TTC549 (cell line): ENCODE results near the gene APOLD1.
"Not testable (repeated sequence)": the region's sequence is repeated elsewhere in the genome, so short reads cannot be mapped to it uniquely, and the experiment has no call there.

ENCODE experiments used
- FAIRE-seq: peaks from 2 replicates; lab custom pipeline; 2012; peaks lifted over from hg19 to GRCh38; lab: Jason Lieb, UNC

The APOLD1 gene

DNA sequence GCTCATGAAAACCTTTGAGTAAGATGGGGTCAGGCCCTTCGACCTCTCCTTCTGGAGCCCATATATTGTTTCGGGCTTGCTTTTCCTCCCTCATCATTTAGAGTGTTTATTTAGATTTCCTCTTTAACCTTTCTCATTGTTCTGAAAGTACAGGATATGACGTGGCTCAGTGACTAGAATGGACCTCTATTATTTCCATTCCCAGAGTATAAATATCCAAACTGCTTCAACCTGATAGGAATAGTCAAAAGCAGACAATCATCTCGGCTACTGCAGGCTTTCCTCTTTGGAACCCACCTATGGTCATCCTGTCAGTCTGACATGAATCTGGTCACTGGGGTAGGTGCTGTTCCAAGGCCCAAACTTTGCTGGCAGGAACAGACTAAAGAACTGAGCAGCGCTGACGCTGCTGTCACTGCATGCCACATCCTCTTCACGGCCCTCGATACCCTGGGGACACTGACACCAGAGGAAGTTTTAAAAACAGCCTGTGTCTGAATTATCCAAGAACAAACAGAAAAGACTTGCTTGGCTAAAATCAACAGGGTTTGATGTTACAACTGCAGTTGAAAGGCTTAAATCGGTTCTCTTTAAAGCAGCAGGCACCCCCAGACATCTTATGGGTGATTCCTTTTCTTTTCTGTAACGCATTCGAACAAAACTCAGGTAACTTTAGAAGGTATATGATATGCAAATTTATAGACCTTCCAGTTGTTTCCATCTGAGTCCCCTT is 22.7 kb downstream of the APOLD1 start:
- no peak for FAIRE-seq

DNA sequence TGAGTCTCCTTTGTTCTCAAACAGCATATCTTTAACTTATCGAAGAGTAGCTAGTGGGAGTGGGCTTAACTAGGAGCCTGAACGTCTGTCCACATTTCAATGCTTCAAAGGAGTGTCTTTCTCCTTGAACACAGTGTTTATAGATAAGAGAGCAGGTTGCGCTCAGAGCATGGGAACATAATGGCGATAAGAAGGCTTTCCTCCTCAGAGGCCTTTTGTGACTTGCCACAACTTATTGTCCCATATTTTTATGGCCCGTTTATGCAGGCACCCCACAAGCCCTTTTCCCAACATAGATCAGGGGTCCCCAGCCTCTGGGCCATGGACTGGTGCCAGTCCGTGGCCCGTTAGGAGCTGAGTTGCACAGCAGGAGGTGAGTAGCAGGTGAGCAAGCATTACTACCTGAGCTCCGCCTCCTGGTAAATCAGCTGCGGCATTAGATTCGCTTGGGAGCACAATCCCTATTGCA is 25.1 kb downstream of the APOLD1 start:
- FAIRE-seq: no peak

DNA sequence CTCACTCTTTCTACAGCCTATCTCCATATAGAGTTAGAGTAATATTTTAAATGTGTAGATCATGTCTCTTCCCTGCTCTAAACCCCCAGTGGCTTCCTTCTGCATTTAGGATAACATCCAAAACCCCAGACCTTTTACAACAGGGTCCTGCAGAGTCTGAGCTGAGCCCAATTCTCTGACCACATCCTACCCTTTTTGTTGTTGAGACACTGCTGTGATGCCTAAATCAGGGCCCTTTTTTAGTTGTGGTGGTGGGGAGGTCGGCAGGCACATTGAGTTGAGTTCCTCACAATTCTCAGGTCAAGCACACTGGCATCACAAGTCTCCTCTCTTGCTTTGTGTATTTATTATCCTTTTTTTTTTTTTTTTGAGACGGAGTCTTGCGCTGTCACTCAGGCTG is 25.9 kb downstream of the APOLD1 start:
- no peak for FAIRE-seq

DNA sequence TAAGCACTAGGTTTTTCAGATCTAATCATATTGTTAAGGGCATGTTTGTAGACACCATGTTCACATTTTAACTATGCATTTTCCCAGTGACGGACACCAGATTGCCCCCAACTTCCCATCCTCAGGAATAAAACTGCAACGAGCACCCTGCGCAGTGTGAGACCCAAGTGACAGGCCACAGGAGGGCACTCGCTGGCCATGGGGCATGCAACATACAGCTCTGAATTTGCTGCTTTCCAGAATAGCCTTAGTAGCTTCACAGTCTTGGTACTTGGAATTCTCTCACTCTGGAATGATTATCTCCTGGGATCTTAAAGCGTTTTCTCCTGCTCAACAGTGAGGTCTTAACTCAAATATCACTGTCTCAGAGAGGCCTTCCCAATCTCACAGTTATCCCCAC is 26.7 kb downstream of the APOLD1 start:
- no peak for FAIRE-seq

DNA sequence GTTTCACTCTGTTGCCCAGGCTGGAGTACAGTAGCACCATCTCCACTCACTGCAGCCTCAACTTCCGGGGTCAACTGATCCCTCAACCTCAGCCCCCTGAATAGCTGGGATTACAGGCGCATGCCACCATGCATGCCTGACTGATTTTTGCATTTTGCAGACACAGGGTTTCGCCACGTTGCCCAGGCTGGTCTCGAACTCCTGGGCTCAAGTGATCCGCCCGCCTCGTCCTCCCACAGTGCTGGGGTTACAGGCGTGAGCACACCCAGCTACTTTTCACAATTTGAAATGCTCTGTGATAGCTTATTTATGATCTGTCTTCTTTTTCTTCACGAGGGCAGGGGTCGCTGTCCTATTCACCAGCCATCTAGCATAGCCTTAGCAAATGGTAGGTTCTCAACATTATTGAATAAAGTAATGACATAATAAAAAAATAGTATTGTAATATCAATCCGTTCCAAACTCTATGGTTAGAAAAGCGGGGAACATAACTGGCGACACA is 27.2 kb downstream of the APOLD1 start:
- no peak for FAIRE-seq

DNA sequence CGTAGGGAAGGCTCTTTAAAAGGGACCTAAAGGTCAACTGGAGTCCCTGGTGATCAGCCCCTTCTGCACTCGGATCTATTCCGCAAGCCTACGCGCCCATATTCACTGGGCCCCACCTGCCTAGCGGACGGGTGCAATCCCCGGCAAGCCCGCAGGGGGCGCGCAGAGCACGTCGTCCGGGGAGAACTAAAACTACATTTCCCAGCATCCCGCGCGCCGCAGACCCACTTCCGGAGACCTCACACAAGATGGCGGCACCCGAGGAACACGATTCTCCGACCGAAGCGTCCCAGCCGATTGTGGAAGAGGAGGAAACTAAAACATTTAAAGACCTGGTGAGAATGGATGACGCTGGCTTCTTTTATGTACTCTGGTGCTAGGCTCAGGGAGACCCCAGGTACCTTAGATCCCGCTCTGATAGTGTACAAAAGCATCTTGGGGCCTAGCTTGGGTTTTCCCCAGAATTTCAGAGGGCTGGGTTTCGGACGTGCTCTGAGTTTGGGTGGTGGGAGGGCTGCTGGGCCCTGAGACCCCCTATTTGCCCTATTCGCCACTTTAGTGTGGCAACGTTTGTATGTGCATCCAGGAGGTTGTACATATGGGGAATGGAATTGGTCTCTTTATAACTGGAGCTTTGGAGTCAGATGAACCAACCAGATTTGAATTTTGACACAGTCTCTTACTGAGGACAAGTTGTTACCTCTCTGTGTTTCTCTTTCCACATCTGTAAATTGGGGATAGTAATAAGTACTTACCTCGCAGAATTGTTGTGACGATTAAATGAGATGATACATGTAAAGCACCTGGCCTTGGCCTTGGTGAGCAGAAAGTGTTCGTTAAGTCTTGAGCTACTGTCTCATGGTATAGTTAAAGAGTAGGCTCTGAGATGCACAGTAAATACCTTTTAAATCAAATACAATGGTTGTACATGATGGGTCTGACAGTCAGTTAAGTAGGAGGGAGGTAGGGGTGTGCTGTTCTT is 28.0 kb downstream of the APOLD1 start, which contains the start of gene DDX47:
Gene DDX47 (plus strand): TSS at position 227 of the 982 bp plus-strand sequence. CDS start 22 bp downstream, at position 249.
- FAIRE-seq: peak; percentile 31

DNA sequence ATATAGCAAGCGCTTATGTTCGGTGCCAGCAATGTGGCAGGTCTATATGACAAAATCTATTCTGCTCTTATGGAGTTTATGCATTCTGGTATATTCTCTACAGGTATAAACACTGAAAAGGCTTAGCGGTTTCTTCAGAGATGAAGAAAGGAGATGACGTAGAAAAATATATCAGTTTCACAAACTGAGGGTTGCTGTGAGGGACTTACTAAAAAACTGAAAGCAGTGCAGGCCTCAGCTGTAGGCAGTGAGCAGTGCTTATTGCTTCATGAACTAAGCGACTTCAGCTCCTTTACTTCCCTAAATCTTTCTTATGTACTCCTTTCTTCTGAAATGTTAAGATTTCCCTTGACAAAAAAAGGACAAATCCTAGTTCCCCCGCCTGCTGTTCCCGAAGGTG is 32.2 kb downstream of the APOLD1 start:
- FAIRE-seq: no peak

DNA sequence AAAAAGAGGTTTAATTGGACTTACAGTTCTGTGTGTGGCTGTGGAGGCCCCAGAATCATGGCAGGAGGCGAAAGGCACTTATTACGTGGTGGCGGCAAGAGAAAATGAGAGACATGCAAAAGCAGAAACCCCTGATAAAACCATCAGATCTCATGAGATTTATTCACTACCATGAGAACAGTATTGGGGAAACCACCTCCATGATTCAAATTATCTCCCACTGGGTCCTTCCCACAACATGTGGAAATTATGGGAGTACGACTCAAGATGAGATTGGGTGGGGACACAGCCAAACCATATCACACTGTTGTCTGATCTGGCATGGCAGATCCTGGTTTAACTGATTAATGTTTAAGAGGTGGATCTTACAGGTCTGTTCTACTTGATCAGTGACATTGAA is 33.2 kb downstream of the APOLD1 start:
- no peak for FAIRE-seq

DNA sequence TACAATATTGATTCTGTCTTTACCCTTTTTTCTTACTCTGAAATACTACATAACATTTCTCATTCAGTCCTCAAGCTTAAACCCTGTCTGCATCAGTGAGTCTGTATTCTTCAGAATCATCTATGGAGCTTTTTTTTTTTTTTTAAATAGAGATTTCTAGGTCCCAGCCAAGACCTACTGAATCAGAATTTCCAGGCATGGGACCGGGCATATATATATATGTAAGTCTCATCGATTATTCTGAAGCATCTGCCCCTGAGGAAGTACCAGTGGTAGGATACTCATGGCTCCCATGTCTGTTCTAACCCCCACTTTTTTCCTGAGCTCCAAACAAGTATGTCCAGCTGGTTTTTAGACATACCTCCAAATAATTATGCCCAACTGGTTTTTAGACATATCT is 33.8 kb downstream of the APOLD1 start:
- FAIRE-seq: no peak

DNA sequence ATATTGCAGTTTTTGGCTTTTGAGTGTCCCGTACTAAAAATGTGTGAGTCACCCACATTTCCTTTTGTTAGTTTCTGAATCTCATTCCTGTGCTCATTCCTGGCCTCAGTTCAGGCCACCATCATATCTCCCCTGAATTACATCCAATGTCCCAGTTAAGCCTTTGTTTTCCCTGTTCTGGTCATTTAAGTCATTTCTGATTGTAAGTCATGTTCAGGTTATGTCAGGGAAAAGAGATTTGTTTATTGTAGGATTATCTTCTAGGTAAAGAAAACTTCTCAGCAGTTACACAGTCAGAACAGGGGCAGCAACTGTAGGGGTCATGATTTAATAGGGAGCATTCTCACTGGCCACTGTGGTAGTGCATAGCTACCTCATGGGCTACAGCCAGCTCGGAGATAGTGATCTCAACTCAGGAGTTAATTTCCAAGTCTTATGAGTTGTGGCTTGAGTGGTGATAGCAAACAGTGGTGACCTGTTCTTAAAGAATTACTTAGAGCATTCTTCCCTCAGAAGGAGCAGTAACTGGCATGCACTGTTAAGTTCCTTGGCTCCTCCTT is 34.4 kb downstream of the APOLD1 start:
- FAIRE-seq: no peak

DNA sequence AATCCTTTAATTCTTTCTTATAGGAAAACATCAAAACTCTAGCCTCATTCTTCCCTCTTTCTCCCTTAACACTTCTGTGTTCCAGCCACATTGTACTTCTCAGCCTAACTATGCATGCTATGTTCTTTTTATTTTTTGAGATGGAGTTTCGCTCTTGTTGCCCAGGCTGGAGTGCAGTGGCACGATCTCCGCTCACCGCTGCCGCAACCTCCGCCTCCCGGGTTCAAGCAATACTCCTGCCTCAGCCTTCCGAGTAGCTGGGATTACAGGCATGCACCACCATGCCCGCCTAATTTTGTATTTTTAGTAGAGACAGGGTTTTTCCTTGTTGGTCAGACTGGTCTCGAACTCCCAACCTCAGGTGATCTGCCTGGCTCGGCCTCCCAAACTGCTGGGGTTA is 34.9 kb downstream of the APOLD1 start:
- not testable (repeated sequence) for FAIRE-seq

DNA sequence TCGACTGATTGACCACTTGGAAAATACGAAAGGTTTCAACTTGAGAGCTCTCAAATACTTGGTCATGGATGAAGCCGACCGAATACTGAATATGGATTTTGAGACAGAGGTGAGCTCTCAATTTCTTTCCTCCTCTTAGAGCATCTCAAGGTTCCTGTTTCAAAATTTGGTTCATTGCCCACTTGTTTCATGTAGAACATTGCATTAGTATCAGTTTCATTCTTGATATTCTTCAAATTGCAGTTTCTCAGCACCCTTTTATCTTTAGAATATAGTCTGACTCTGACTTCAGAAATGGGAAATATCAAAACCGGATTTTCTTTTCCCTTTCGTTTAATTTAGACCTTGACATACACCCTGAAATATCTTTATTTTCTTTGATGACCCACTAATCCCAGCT is 36.5 kb downstream of the APOLD1 start:
- no peak for FAIRE-seq

DNA sequence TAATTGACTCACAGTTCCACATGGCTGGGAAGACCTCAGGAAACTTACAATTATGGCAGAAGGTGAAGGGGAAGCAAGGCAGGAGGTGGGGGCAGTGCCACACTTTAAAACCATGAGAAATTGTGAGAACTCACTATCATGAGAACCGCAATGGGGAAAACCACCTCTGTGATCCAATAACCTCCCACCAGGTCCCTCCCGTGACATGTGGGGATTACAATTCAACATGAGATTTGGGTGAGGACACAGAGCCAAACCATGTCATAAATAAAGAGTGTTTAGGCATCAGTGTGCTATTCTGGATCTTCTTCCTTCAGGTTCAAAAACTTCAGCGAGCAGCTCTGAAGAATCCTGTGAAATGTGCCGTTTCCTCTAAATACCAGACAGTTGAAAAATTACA is 37.4 kb downstream of the APOLD1 start:
- no peak for FAIRE-seq

DNA sequence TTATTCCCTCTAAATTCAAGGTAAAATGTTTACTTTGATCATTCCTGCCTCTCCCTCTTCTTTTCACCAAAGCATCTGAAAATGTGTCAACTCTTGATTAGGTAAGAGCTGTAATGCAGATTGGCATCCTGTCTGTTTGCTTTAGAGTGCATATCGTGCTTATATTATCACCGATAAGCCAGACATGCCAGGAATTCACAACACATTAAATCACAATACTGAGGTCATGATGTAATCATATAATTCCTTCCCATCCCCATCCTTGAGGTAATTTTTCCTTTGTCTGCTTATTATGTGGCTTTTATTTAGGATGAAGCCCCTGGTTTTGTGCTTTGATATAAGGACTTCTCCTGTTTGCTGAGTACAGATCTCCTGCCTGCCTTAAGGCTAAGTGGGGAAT is 37.8 kb downstream of the APOLD1 start:
- FAIRE-seq: no peak

DNA sequence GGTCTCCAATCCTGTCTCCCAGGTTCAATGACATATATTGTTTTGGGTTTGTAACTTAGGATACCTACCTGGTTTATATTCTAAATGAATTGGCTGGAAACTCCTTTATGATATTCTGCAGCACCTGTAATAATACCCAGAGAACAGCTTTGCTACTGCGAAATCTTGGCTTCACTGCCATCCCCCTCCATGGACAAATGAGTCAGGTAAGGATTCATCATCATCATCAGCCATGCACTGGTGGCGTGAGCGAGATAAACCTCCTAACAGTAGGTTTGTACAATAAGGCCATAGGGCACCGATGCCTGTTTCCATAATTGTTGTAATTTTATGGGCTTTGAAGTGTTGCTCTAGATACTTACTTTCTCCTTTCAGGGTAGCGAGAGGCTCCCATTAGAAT is 38.4 kb downstream of the APOLD1 start:
- no peak for FAIRE-seq

DNA sequence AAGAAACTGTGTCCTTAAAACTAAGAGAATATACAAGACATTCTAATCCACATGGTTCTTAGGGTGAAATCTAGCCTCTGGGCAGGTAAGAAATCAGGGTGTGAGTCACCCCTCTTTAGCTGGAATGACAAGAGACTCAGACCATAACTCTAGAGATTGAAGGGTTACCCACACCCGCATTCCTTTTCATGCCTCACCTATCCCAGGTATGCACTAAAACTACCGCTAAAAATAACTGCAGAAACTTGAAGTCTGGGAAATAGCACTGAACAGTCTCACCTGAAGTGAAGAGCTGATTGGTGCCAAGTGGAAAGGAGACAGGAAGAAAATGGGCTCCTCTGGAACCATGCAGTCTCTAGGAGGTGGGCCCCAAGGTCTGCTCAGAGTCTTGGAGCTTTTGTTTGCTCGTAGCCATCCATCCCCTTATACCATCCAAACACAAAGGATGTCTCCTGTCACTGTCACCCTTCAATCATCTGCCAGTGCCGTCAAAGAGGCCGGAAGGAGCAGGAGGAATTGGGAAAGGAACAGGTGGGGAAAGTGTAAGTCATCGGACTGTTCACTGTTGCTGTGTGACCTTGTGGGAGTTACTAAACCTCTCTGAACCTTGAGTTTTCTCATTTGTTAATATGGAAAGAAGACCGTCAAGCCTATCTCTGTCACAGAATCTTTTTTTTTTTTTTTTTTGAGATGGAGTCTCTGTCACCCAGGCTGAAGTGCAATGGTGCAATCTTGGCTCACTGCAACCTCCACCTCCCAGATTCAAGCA is 50.1 kb downstream of the APOLD1 start:
- no peak for FAIRE-seq

DNA sequence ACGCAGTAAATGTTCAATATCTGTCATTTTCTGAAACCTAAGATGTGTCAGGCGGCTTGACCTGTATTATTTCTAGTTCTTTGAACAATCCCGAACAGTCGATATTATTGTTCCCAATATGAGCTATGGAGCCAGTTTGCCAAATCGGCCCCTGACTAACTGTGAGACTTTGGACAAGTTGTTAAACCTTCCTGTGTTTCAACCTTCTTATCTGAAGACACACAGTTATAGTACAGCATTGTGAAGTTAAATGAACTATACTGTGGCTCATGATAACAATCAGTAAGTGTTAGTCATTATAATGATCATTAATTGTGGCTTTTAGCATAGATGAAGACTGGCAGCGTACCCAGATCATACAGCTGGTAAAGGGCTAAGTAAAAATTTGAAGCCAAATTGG is 51.1 kb downstream of the APOLD1 start:
- FAIRE-seq: no peak

DNA sequence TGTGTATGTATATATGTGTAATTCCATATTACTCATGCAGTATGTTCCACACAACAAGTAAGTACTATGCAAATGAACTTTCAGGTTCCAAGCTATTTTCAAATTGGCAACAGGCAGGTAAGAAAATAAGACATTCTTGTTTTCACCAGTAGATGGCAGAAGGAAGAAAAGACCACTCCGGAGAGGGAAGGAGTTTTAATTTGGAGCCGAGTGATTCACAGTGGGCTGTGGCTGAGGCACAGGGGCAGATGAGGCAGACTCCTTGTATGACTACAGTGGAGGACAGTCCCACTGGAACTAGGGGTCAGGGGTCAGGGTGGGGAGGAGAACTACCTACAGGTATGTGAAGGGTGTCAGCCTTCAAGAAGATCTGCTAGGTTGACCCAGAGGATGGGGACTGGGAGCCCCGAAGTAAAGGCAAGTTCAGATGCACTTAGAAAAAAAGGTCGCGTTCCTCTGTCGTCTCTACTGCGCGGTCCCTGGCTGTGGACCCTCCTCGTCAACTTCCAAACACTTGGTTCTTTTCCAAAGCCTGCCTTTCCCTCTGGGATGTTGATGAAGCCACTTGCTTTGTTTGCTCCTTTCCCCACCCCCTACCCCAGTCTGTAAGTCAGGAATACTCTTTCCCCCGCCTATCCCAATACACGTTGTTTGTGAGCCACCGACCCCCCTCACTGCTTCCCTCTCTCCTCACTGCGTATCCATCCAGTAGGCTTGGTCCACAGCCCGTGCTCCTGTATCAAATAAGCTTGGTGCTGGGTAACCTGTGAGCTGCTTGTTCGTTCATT is 51.8 kb downstream of the APOLD1 start:
- peak; percentile 32 for FAIRE-seq

DNA sequence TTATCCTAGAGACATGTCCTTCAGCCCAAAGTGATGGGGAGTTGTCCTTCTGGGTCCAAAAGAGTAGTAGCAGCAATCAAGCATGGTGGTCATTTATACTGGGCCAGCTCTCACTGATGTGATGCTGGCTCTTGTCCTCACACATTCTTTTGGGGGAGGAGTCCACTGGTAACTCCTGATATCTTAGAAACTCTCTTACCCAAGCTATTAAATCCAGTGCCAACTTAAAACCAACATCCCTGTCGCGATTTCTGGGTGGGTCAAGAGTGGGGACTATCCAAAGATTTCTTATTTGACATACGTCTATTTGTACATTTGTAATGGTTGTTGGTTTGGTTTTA is 52.3 kb downstream of the APOLD1 start:
- FAIRE-seq: no peak

DNA sequence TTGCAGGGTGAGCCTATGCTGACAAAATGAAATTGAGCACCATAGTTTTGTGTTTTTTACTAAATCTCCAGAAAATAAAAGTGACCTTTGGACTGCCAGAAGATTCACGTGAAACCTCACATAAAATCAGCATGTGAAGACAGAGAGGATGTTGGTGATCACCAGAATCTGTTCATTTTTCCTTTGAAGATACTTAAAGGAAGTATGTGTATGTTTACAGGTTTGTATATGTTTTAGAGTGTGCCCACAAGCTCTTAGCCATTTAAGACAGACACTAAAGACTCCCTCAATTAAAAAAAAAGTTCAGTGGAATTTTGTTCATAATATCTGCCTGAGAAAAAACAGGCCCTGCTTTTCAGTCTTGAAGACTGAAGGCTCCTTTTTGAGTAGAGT is 53.5 kb downstream of the APOLD1 start:
- FAIRE-seq: no peak

DNA sequence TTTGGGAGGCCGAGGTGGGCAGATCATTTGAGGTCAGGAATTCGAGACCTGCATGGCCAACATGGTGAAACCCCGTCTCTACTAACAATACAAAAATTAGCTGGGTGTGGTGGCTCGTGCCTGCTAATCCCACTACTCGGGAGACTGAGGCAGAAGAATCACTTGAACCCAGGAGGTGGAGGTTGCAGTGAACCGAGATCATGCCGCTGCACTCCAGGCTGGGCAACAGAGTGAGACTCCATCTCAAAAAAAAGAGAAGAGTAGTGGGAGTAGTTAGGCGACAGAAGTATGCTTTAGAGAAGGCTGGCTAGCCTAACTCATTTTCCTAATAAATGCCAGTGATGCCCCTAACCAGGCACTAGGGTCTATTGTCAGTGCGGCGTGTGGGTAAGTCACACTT is 54.0 kb downstream of the APOLD1 start:
- not testable (repeated sequence) for FAIRE-seq
